ENCODE measurements around the gene TTC9. TPM values are rescaled to one million over a fixed set of nuclear protein-coding genes. Genes with fewer than 3 reads are reported as not detected.

The TTC9 gene
- total RNA-seq, 1 experiment from 2014 or later, result 26.2 TPM

DNA sequence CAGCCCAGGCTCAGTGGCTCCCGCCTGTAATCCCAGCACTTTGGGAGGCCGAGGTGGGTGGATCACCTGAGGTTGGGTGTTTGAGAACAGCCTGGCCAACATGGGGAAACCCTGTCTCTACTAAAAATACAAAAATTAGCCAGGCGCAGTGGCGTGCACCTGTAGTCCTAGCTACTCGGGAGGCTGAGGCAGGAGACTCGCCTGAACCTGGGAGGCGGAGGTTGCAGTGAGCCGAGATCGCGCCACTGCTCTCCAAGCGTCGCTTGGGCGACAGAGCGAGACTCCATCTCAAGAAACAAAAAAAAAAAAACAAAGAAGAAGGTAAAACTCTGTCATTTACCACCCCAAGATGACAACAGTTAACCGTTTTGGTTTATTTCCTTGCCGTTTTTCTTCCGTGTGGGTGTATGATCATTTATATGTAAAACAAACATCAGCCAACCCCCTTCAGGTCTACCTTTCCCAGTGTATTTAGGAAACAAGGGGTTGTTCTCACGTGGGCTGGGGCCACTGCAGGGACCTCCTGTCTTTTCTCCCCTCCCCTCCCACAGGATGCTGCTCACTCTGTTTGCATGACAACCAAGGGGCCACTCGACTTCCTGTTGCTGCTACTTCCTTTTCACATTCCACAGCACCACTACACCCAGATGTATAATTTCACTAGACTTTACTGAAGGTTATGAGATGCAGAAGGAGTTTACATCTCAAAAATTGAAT lies 13.6 kb downstream of the TTC9 start:
- peaks cover 92% of the 10 kb centered on the region for H3K4me1 Mint-ChIP-seq
- peak; percentile 59 for DNase-seq (ENCODE audit: low spot score)
- H3K4me3 Mint-ChIP-seq, result peak overlapping the region; percentile 41
- H3K27me3 Mint-ChIP-seq (ENCODE audit: low read depth), result no peaks in the 10 kb centered on the region
- POLR2A ChIA-PET, result interaction anchor here (0.7 to 1.1 kb wide), 2 partner anchors 8 to 10 kb away, joined by 3 to 8 read pairs; no protein-coding TSS in a partner anchor
- H3K36me3 Mint-ChIP-seq, result peaks cover 21% of the 10 kb centered on the region
- H3K9me3 Mint-ChIP-seq, result no peaks in the 10 kb centered on the region
- ATAC-seq, result peak; percentile 85
- CTCF ChIA-PET, result interaction anchor here (1.6 to 2.8 kb wide), 2 partner anchors 54 to 58 kb away, joined by 6 to 11 read pairs; no protein-coding TSS in a partner anchor
- peak overlapping the region; percentile 94 for H3K27ac Mint-ChIP-seq
- TF ChIP-seq SMAD4 (CRISPR knock-in tag; IDR thresholded peaks at IDR 0.05), result no peak
- TF ChIP-seq, protein P1, sequence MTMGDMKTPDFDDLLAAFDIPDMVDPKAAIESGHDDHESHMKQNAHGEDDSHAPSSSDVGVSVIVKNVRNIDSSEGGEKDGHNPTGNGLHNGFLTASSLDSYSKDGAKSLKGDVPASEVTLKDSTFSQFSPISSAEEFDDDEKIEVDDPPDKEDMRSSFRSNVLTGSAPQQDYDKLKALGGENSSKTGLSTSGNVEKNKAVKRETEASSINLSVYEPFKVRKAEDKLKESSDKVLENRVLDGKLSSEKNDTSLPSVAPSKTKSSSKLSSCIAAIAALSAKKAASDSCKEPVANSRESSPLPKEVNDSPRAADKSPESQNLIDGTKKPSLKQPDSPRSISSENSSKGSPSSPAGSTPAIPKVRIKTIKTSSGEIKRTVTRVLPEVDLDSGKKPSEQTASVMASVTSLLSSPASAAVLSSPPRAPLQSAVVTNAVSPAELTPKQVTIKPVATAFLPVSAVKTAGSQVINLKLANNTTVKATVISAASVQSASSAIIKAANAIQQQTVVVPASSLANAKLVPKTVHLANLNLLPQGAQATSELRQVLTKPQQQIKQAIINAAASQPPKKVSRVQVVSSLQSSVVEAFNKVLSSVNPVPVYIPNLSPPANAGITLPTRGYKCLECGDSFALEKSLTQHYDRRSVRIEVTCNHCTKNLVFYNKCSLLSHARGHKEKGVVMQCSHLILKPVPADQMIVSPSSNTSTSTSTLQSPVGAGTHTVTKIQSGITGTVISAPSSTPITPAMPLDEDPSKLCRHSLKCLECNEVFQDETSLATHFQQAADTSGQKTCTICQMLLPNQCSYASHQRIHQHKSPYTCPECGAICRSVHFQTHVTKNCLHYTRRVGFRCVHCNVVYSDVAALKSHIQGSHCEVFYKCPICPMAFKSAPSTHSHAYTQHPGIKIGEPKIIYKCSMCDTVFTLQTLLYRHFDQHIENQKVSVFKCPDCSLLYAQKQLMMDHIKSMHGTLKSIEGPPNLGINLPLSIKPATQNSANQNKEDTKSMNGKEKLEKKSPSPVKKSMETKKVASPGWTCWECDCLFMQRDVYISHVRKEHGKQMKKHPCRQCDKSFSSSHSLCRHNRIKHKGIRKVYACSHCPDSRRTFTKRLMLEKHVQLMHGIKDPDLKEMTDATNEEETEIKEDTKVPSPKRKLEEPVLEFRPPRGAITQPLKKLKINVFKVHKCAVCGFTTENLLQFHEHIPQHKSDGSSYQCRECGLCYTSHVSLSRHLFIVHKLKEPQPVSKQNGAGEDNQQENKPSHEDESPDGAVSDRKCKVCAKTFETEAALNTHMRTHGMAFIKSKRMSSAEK (CRISPR knock-in tag; IDR thresholded peaks at IDR 0.05; ENCODE audit: borderline replicate concordance), result no peak
- TF ChIP-seq ELF4 (CRISPR knock-in tag; IDR thresholded peaks at IDR 0.05; ENCODE audit: low read depth), result no peak
- TF ChIP-seq, protein P2, sequence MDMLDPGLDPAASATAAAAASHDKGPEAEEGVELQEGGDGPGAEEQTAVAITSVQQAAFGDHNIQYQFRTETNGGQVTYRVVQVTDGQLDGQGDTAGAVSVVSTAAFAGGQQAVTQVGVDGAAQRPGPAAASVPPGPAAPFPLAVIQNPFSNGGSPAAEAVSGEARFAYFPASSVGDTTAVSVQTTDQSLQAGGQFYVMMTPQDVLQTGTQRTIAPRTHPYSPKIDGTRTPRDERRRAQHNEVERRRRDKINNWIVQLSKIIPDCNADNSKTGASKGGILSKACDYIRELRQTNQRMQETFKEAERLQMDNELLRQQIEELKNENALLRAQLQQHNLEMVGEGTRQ (CRISPR knock-in tag; IDR thresholded peaks at IDR 0.05), result peak; percentile 71
- peak; percentile 89 for TF ChIP-seq TEAD1 (CRISPR knock-in tag; IDR thresholded peaks at IDR 0.05)
- TF ChIP-seq, protein P3, sequence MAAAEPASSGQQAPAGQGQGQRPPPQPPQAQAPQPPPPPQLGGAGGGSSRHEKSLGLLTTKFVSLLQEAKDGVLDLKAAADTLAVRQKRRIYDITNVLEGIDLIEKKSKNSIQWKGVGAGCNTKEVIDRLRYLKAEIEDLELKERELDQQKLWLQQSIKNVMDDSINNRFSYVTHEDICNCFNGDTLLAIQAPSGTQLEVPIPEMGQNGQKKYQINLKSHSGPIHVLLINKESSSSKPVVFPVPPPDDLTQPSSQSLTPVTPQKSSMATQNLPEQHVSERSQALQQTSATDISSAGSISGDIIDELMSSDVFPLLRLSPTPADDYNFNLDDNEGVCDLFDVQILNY (CRISPR knock-in tag; IDR thresholded peaks at IDR 0.05), result no peak
- TF ChIP-seq FOXP1 (CRISPR knock-in tag; IDR thresholded peaks at IDR 0.05; ENCODE audit: borderline replicate concordance), result no peak
- TF ChIP-seq, protein P4, sequence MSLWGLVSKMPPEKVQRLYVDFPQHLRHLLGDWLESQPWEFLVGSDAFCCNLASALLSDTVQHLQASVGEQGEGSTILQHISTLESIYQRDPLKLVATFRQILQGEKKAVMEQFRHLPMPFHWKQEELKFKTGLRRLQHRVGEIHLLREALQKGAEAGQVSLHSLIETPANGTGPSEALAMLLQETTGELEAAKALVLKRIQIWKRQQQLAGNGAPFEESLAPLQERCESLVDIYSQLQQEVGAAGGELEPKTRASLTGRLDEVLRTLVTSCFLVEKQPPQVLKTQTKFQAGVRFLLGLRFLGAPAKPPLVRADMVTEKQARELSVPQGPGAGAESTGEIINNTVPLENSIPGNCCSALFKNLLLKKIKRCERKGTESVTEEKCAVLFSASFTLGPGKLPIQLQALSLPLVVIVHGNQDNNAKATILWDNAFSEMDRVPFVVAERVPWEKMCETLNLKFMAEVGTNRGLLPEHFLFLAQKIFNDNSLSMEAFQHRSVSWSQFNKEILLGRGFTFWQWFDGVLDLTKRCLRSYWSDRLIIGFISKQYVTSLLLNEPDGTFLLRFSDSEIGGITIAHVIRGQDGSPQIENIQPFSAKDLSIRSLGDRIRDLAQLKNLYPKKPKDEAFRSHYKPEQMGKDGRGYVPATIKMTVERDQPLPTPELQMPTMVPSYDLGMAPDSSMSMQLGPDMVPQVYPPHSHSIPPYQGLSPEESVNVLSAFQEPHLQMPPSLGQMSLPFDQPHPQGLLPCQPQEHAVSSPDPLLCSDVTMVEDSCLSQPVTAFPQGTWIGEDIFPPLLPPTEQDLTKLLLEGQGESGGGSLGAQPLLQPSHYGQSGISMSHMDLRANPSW (CRISPR knock-in tag; conservative IDR thresholded peaks at IDR 0.05; ENCODE audit: low read depth), result no peak
- TF ChIP-seq RORB (CRISPR knock-in tag; IDR thresholded peaks at IDR 0.05), result no peak
- TF ChIP-seq, protein P5, sequence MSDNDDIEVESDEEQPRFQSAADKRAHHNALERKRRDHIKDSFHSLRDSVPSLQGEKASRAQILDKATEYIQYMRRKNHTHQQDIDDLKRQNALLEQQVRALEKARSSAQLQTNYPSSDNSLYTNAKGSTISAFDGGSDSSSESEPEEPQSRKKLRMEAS (CRISPR knock-in tag; IDR thresholded peaks at IDR 0.05), result peak; percentile 54; the same call in 1 of the 2 replicates
- TF ChIP-seq CREM (CRISPR knock-in tag; IDR thresholded peaks at IDR 0.05), result no peak
- no peak for TF ChIP-seq KAT7 (CRISPR knock-in tag; IDR thresholded peaks at IDR 0.05; ENCODE audit: borderline replicate concordance)
- TF ChIP-seq ETV6 (CRISPR knock-in tag; IDR thresholded peaks at IDR 0.05), result peak; percentile 88; the same call in 1 of the 2 replicates
- TF ChIP-seq, protein P6, sequence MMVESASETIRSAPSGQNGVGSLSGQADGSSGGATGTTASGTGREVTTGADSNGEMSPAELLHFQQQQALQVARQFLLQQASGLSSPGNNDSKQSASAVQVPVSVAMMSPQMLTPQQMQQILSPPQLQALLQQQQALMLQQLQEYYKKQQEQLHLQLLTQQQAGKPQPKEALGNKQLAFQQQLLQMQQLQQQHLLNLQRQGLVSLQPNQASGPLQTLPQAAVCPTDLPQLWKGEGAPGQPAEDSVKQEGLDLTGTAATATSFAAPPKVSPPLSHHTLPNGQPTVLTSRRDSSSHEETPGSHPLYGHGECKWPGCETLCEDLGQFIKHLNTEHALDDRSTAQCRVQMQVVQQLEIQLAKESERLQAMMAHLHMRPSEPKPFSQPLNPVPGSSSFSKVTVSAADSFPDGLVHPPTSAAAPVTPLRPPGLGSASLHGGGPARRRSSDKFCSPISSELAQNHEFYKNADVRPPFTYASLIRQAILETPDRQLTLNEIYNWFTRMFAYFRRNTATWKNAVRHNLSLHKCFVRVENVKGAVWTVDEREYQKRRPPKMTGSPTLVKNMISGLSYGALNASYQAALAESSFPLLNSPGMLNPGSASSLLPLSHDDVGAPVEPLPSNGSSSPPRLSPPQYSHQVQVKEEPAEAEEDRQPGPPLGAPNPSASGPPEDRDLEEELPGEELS (CRISPR knock-in tag; IDR thresholded peaks at IDR 0.05), result 0 out of 2 replicates have a peak, but pooled peaks have one; percentile 42
- TF ChIP-seq SMAD3 (CRISPR knock-in tag; IDR thresholded peaks at IDR 0.05; ENCODE audit: borderline replicate concordance), result peak; percentile 63; the same call in 1 of the 2 replicates
- no peak for TF ChIP-seq TP53 (CRISPR knock-in tag; IDR thresholded peaks at IDR 0.05)
- no peak for TF ChIP-seq TEAD4 (CRISPR knock-in tag; IDR thresholded peaks at IDR 0.05)
- no peak for TF ChIP-seq TCF7 (CRISPR knock-in tag; IDR thresholded peaks at IDR 0.05; ENCODE audit: low read depth)
- TF ChIP-seq, protein P7, sequence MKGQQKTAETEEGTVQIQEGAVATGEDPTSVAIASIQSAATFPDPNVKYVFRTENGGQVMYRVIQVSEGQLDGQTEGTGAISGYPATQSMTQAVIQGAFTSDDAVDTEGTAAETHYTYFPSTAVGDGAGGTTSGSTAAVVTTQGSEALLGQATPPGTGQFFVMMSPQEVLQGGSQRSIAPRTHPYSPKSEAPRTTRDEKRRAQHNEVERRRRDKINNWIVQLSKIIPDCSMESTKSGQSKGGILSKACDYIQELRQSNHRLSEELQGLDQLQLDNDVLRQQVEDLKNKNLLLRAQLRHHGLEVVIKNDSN (CRISPR knock-in tag; IDR thresholded peaks at IDR 0.05), result 0 out of 2 replicates have a peak, but pooled peaks have one; percentile 36
- no peak for TF ChIP-seq ZNF263 (CRISPR knock-in tag; IDR thresholded peaks at IDR 0.05; ENCODE audit: low read depth)
- TF ChIP-seq, protein P8, sequence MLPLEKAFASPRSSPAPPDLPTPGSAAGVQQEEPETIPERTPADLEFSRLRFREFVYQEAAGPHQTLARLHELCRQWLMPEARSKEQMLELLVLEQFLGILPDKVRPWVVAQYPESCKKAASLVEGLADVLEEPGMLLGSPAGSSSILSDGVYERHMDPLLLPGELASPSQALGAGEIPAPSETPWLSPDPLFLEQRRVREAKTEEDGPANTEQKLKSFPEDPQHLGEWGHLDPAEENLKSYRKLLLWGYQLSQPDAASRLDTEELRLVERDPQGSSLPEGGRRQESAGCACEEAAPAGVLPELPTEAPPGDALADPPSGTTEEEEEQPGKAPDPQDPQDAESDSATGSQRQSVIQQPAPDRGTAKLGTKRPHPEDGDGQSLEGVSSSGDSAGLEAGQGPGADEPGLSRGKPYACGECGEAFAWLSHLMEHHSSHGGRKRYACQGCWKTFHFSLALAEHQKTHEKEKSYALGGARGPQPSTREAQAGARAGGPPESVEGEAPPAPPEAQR (CRISPR knock-in tag; IDR thresholded peaks at IDR 0.05), result 0 out of 2 replicates have a peak, but pooled peaks have one; percentile 14
- TF ChIP-seq ZNF232 (CRISPR knock-in tag; IDR thresholded peaks at IDR 0.05), result 0 out of 2 replicates have a peak, but pooled peaks have one; percentile 29
- no peak for TF ChIP-seq HMGA2 (CRISPR knock-in tag; IDR thresholded peaks at IDR 0.05)

Data from WTC11 (cell line).